Small intestine (tissue), 7 donors: ENCODE results near the gene KMT5B. TPM values are rescaled to one million over a fixed set of nuclear protein-coding genes. Genes with fewer than 3 reads are reported as not detected.

Source experiments
- DNase-seq, 2 donors: peaks; one replicate each; pipeline versions ENCODE4 v3.0.0 to v3.0.0-alpha.2; 2013
- FAIRE-seq: peaks from 2 replicates; lab custom pipeline; 2012; peaks lifted over from hg19 to GRCh38; lab: Jason Lieb, UNC
- H3K27ac ChIP-seq, 3 donors: one replicate each; pipeline ENCODE4 v1.5.1; 2013; ENCODE audit warnings: low read length in 2 of 3, mild to moderate bottlenecking in 2 of 3, control low read depth in 1 of 3, inconsistent platforms in 1 of 3, low read depth in 1 of 3, moderate library complexity in 1 of 3
- H3K27me3 ChIP-seq, 3 donors: one replicate each; pipeline ENCODE4 v1.6.1; 2013; ENCODE audit warnings: low read length in 3 of 3, inconsistent platforms in 1 of 3; ENCODE audit not compliant: control insufficient read depth in 3 of 3, insufficient read depth in 3 of 3
- H3K36me3 ChIP-seq, 3 donors: one replicate each; pipeline ENCODE4 v1.6.1; 2013; ENCODE audit warnings: low read length in 3 of 3, inconsistent platforms in 1 of 3, low read depth in 1 of 3, mild to moderate bottlenecking in 1 of 3, moderate library complexity in 1 of 3; ENCODE audit not compliant: control insufficient read depth in 3 of 3, insufficient read depth in 2 of 3
- H3K4me1 ChIP-seq, 3 donors: one replicate each; pipeline ENCODE4 v1.6.1; 2013; ENCODE audit warnings: low read length in 2 of 3, inconsistent platforms in 1 of 3, low read depth in 1 of 3, mild to moderate bottlenecking in 1 of 3, moderate library complexity in 1 of 3; ENCODE audit not compliant: control insufficient read depth in 3 of 3, insufficient read depth in 2 of 3
- H3K4me3 ChIP-seq, 3 donors: one replicate each; pipeline ENCODE4 v1.5.1; 2013; ENCODE audit warnings: low read length in 3 of 3, control low read depth in 1 of 3, inconsistent platforms in 1 of 3, low read depth in 1 of 3, mild to moderate bottlenecking in 1 of 3, moderate library complexity in 1 of 3
- H3K9me3 ChIP-seq, 2 donors: one replicate each; pipeline ENCODE4 v1.6.1; 2013; ENCODE audit warnings: low read depth in 1 of 2, low read length in 1 of 2; ENCODE audit not compliant: control insufficient read depth in 2 of 2, insufficient read depth in 1 of 2
- WGBS, 3 donors: extraction: QIAGEN DNeasy Blood & Tissue Kit; methylation state at CpG; one replicate each; pipeline ENCODE4 v1.1.7; 2013; 5-methylcytosine and 5-hydroxymethylcytosine counted together
- polyA plus RNA-seq, 4 donors: library from polyadenylated mRNA; stranded (reverse) in 3 of 4; unstranded in 1 of 4; fragments of 200-250 nt in 3 of 4; fragments of 120-200 nt in 1 of 4; gene quantifications; one replicate each; pipeline versions ENCODE4 v1.2.1 to v1.2.3, GENCODE V29; 2013
- donor health status: healthy with polysubstance abuse.
- donor health status: control.
- donor health status: control.
- donor health status: Bipolar disorder and iron deficiency.
- donor health status: healthy.

The KMT5B gene
- polyA plus RNA-seq, 4 donors, result 17.3 to 53.5 (median 30.0) TPM

DNA sequence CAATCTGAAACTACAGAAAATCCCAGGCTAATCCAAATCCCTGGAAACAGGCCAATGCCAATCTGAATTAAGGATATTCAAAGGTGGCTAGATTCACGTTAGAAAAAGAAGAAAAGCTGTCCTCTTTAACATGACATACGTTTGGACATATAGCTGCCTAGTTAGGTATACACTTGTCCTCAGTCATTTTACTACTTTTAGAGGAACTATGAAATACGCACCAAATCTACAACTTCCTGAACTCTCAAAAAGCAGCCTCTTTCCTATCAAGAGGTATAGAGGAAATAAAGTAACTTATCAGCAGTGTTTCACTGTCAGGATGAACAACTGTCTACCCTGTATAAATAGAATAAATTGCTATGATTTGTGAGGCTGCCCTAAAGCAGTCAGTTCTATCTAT is 24.0 kb downstream of the KMT5B start:
- Histone ChIP-seq H3K27ac (no peak overlapping the region), H3K27me3 (no peaks in the 10 kb centered on the region), H3K4me3 (no peak overlapping the region), H3K9me3 (no peaks in the 10 kb centered on the region), H3K4me1 (peaks cover 0 to 7% (median 0%) of the 10 kb centered on the region in 3 donors), H3K36me3 (peaks cover 4 to 22% (median 5%) of the 10 kb centered on the region in 3 donors)
- DNase-seq (no peak), FAIRE-seq (no peak)
- WGBS, 3 donors, result 75 to 84% (median 75%) methylated on average over 3 of the region's 3 CpGs

GRCh38 chr11:68186061-68186460 is 27.0 kb downstream of the KMT5B start:
- Histone ChIP-seq H3K27ac (no peak overlapping the region), H3K4me1 (no peaks in the 10 kb centered on the region), H3K4me3 (no peak overlapping the region), H3K27me3 (no peaks in the 10 kb centered on the region), H3K9me3 (no peaks in the 10 kb centered on the region), H3K36me3 (peaks cover 10 to 37% (median 12%) of the 10 kb centered on the region in 3 donors)
- WGBS, 3 donors, result 74 to 83% (median 81%) methylated on average over 6 of the region's 6 CpGs
- FAIRE-seq (no peak), DNase-seq (no peak)

DNA sequence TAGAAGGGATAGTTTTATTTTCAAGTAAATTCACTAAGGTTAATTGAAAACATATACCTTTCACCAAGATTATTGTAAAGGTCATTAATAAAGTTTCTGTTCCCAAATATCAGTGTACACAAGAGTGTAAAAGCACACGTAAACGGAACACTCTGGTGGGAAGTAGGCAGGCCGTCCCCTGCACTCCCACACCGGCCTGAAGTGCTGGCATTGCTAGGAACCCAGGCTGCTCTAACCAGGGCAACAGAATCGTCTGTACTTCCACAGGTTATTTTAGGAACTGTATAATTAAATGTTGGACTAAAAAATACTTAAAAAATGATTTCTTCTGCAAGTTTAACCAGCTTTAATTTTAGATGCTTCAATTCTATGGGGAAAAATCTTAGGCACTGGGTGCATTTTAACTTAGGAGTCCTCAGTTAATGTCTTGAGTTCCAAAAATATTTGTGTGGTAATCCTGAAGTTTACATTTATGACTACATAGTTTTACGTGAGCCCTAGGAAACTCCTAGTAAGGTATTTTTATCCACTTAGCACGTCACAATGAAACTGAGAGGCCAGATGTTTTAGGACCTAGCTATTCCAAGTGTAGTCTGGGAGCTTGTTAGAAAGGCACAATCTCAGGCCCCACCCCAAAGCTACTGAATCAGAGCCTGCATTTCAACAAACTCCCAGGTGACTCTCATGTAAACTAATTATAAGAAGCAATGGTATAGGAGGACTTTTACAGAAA is 31.2 kb downstream of the KMT5B start:
- H3K4me1 ChIP-seq, result no peaks in the 10 kb centered on the region
- peak overlapping the region in 1 of 3 donors; percentile 23 for H3K27ac ChIP-seq
- H3K36me3 ChIP-seq, result peaks cover 12 to 30% (median 20%) of the 10 kb centered on the region in 3 donors
- 80 to 89% (median 86%) methylated on average over 7 of the region's 7 CpGs for WGBS, 3 donors
- no peak overlapping the region for H3K4me3 ChIP-seq
- FAIRE-seq (no peak), DNase-seq (no peak)
- H3K27me3 ChIP-seq, result no peaks in the 10 kb centered on the region
- no peaks in the 10 kb centered on the region for H3K9me3 ChIP-seq

DNA sequence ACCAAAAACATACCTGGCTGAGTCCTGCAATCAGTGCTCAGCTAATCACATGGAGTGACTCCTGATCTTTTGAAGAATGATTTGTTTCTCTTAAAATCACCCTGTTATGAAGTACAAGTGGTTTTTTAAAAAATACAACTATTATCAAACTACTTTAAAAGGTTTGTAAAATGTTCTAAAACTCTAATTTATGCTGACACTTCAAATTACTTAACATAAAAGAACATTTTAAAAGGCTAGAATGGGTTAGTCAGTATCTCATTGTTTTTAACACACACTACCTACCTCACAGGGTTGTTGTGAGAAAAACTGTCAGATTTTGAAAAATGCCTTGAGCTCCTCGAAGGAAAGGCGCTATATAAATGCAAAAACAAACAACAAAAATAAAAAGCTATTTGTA is 33.2 kb downstream of the KMT5B start:
- peaks cover 8 to 33% (median 18%) of the 10 kb centered on the region in 3 donors for H3K36me3 ChIP-seq
- 91 to 96% (median 94%) methylated on average over 2 of the region's 2 CpGs for WGBS, 3 donors
- no peak overlapping the region for H3K4me3 ChIP-seq
- DNase-seq (no peak), FAIRE-seq (no peak)
- no peaks in the 10 kb centered on the region for H3K4me1 ChIP-seq
- no peaks in the 10 kb centered on the region for H3K9me3 ChIP-seq
- H3K27me3 ChIP-seq, result no peaks in the 10 kb centered on the region
- no peak overlapping the region for H3K27ac ChIP-seq

DNA sequence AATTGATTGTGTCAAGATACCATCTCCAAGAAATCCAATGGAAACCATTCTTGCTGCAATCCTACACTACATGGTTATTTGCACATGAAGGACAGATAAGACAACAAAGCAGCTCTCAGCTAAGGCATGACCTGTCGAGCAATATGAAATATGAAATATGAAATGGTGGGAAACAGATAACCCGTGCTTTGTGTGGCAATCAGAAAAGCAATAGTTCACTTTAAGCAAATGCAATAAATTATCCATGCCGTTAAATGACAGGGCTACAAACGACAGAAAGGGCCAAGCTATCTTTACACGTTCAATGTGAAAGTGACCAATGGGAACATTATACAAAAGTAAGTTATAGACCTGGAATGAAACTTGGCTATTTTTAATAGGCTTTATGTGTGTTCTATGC is 35.2 kb downstream of the KMT5B start:
- H3K27ac ChIP-seq, result no peak overlapping the region
- FAIRE-seq (no peak), DNase-seq (peak in 1 of 2 donors; percentile 24)
- no peak overlapping the region for H3K4me3 ChIP-seq
- no peaks in the 10 kb centered on the region for H3K4me1 ChIP-seq
- no peaks in the 10 kb centered on the region for H3K9me3 ChIP-seq
- WGBS, 3 donors, result 76 to 79% (median 77%) methylated on average over 5 of the region's 5 CpGs
- peaks cover 4 to 36% (median 16%) of the 10 kb centered on the region in 3 donors for H3K36me3 ChIP-seq
- no peaks in the 10 kb centered on the region for H3K27me3 ChIP-seq

DNA sequence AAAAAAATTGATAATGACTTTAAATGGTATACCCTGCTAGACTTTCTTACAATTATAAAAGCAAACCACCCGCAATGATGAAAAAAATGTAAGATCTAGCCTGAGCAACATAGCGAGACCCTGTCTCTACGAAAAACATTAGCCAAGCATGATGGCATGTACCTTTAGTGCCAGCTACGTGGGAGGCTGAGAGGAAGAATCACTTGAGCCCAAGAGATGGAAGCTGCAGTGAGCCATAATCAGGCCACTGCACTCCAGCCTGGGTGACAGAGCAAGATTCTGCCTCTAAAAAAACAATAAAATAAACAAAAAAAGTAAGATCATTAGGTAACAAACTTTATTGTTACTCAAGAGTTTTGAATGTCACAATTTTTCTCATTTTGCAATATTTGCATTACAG is 39.2 kb downstream of the KMT5B start:
- Histone ChIP-seq H3K9me3 (no peaks in the 10 kb centered on the region), H3K27ac (no peak overlapping the region), H3K27me3 (no peaks in the 10 kb centered on the region), H3K36me3 (peaks cover 13 to 46% (median 13%) of the 10 kb centered on the region in 3 donors), H3K4me3 (no peak overlapping the region), H3K4me1 (no peaks in the 10 kb centered on the region)
- DNase-seq, result no peak
- 93 to 99% (median 98%) methylated on average over 4 of the region's 4 CpGs for WGBS, 3 donors
- FAIRE-seq, result no peak

DNA sequence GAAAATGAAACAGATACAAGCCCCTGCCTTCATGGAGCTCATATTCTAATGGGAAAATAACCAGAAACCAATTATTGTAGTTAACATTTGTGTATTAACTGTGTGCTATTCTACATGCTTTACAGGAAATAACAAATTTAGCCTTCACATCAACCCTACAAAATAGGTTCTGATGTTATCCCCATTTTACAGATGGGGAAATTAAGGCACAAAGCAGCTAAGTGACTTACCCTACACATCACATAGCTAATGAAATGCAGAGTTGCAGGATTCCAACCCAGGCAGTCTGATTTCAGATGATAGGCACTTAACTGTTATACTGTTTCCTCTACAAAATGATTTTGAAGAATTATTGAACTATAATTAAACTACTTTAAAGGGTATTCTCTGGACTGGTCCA is 43.7 kb downstream of the KMT5B start:
- Histone ChIP-seq H3K9me3 (no peaks in the 10 kb centered on the region), H3K36me3 (peaks cover 13 to 58% (median 18%) of the 10 kb centered on the region in 3 donors), H3K27me3 (no peaks in the 10 kb centered on the region), H3K4me3 (no peak overlapping the region), H3K27ac (no peak overlapping the region), H3K4me1 (no peaks in the 10 kb centered on the region)
- FAIRE-seq (no peak), DNase-seq (no peak)

GRCh38 chr11:68168694-68169093 is 44.4 kb downstream of the KMT5B start:
- Histone ChIP-seq H3K4me3 (no peak overlapping the region), H3K9me3 (no peaks in the 10 kb centered on the region), H3K36me3 (peaks cover 13 to 59% (median 18%) of the 10 kb centered on the region in 3 donors), H3K4me1 (no peaks in the 10 kb centered on the region), H3K27ac (no peak overlapping the region), H3K27me3 (no peaks in the 10 kb centered on the region)
- FAIRE-seq, result no peak
- WGBS, 3 donors, result 96 to 99% (median 96%) methylated on average over 5 of the region's 5 CpGs
- DNase-seq, result no peak
